GM12878 (cell line): Measurements from ENCODE around the gene MAST4.

Source experiments
- ATF3 ChIP-seq: IDR thresholded peaks from 2 replicates; pipeline ENCODE4 v1.6.1; 2011; ENCODE audit warnings: low read depth, mild to moderate bottlenecking, low read length, moderate library complexity, borderline replicate concordance; ENCODE audit errors: extremely low read depth
- CTCF ChIP-seq, 3 experiments: IDR thresholded peaks in 2 of 3; conservative IDR thresholded peaks in 1 of 3; 2 replicates each; pipeline ENCODE4 v1.5.1; 2011; ENCODE audit warnings: low read depth in 3 of 3, low read length in 3 of 3, mild to moderate bottlenecking in 3 of 3, control low read depth in 2 of 3, moderate library complexity in 2 of 3, inconsistent platforms in 1 of 3, mixed read lengths in 1 of 3; ENCODE audit not compliant: control insufficient read depth in 2 of 3, insufficient read depth in 1 of 3; ENCODE audit errors: extremely low read depth in 1 of 3
- EZH2 ChIP-seq: IDR thresholded peaks from 2 replicates; pipeline ENCODE4 v1.6.1; 2012; ENCODE audit warnings: low read depth, mild to moderate bottlenecking, control low read depth, inconsistent platforms, low read length, borderline replicate concordance; ENCODE audit not compliant: control insufficient read depth
- GABPA ChIP-seq: IDR thresholded peaks from 2 replicates; pipeline ENCODE4 v1.6.1; 2014; ENCODE audit warnings: antibody characterized with exemption, low read depth, mild to moderate bottlenecking, inconsistent platforms
- KDM1A ChIP-seq: fragments of 200-600 bp; sonication (generic); IDR thresholded peaks from 2 replicates; pipeline ENCODE4 v1.6.1; 2016; ENCODE audit warnings: borderline replicate concordance
- MXI1 ChIP-seq: fragments of 150-350 bp; IDR thresholded peaks from 2 replicates; pipeline ENCODE4 v1.6.1; 2011; ENCODE audit warnings: low read depth, mild to moderate bottlenecking, inconsistent platforms, low read length, improper control_type of control experiment
- NFIC ChIP-seq: IDR thresholded peaks from 2 replicates; pipeline ENCODE4 v1.6.1; 2012; ENCODE audit warnings: low read depth, mild to moderate bottlenecking, inconsistent platforms, low read length, moderate library complexity
- PBX3 ChIP-seq: IDR thresholded peaks from 2 replicates; pipeline ENCODE4 v1.6.1; 2011; ENCODE audit warnings: mild to moderate bottlenecking, low read depth, low read length, moderate library complexity; ENCODE audit not compliant: insufficient replicate concordance
- POLR2A ChIP-seq: IDR thresholded peaks from 2 replicates; pipeline ENCODE4 v1.6.1; 2011; ENCODE audit warnings: low read depth, mild to moderate bottlenecking, low read length
- SKIL ChIP-seq: fragments of 450-650 bp; IDR thresholded peaks from 2 replicates; pipeline ENCODE4 v1.6.1; 2017; ENCODE audit warnings: mild to moderate bottlenecking, low read depth, inconsistent platforms; ENCODE audit not compliant: poor library complexity, severe bottlenecking
- SMC3 ChIP-seq: IDR thresholded peaks from 2 replicates; pipeline ENCODE4 v1.6.1; 2011; ENCODE audit warnings: low read length, improper control_type of control experiment, borderline replicate concordance
- YY1 ChIP-seq: IDR thresholded peaks from 2 replicates; pipeline ENCODE4 v1.6.1; 2011; ENCODE audit warnings: low read depth, mild to moderate bottlenecking, low read length

- no peak for TF ChIP-seq CTCF (IDR thresholded peaks at IDR 0.05 in 2 of 3, conservative IDR thresholded peaks at IDR 0.05 in 1 of 3; ENCODE audit: control insufficient read depth in 2 of 3, extremely low read depth in 1 of 3, insufficient read depth in 1 of 3, low read depth in 3 of 3, low read length in 3 of 3)
- no peak for TF ChIP-seq SMC3
- TF ChIP-seq ATF3 = no peak
- TF ChIP-seq NFIC = no peak
- TF ChIP-seq SKIL = no peak
- TF ChIP-seq POLR2A = no peak
- TF ChIP-seq EZH2 = no peak
- TF ChIP-seq GABPA = no peak
- no peak for TF ChIP-seq MXI1
- no peak for TF ChIP-seq YY1
- TF ChIP-seq KDM1A = no peak
- TF ChIP-seq PBX3 = no peak
Measured at GRCh38 chr5:66967102-66967501, 370.9 kb downstream of the MAST4 start.
